Loucy (cell line): ENCODE results near the gene TUBA3D.
A peak's percentile ranks its signal among the peaks of the same experiment; 100 is the strongest.
"Not testable (repeated sequence)": the region's sequence is repeated elsewhere in the genome, so short reads cannot be mapped to it uniquely, and the experiment has no call there.

ENCODE experiments used
- H2AFZ ChIP-seq: fragments of 200-600 bp; sonication (generic); 2 replicates; pipeline ENCODE4 v1.6.0; 2016; ENCODE audit warnings: antibody characterized with exemption, mild to moderate bottlenecking, low read length, moderate library complexity
- H3F3A ChIP-seq: fragments of 200-600 bp; 2 replicates; pipeline ENCODE4 v1.6.0; 2016; ENCODE audit warnings: antibody characterized with exemption, low read depth, mild to moderate bottlenecking
- H3K27me3 ChIP-seq: fragments of 200-600 bp; sonication (generic); 2 replicates; pipeline ENCODE4 v1.6.1; 2014; ENCODE audit warnings: low read length, mild to moderate bottlenecking; ENCODE audit not compliant: insufficient read depth, poor library complexity, severe bottlenecking
- H3K36me3 ChIP-seq: fragments of 200-600 bp; sonication (generic); 2 replicates; pipeline ENCODE4 v1.6.1; 2016; ENCODE audit warnings: low read length; ENCODE audit not compliant: insufficient read depth
- H3K4me1 ChIP-seq: fragments of 200-600 bp; sonication (generic); 2 replicates; pipeline ENCODE4 v1.5.1; 2014; ENCODE audit warnings: low read length, mild to moderate bottlenecking; ENCODE audit not compliant: insufficient read depth, poor library complexity, severe bottlenecking
- H3K4me2 ChIP-seq: fragments of 200-600 bp; sonication (generic); 2 replicates; pipeline ENCODE4 v1.6.0; 2014; ENCODE audit warnings: antibody characterized with exemption, low read length, low read depth, mild to moderate bottlenecking; ENCODE audit not compliant: poor library complexity, severe bottlenecking
- H3K4me3 ChIP-seq: fragments of 200-600 bp; sonication (generic); 2 replicates; pipeline ENCODE4 v1.5.1; 2014; ENCODE audit warnings: low read length, mild to moderate bottlenecking, mixed read lengths; ENCODE audit not compliant: poor library complexity, severe bottlenecking
- H3K79me2 ChIP-seq: fragments of 200-600 bp; sonication (generic); 2 replicates; pipeline ENCODE4 v1.6.1; 2014; ENCODE audit warnings: low read length; ENCODE audit not compliant: insufficient read depth
- H3K9ac ChIP-seq: fragments of 200-600 bp; sonication (generic); 2 replicates; pipeline ENCODE4 v1.6.0; 2014; ENCODE audit warnings: mild to moderate bottlenecking, low read depth, low read length, moderate library complexity; ENCODE audit not compliant: poor library complexity, severe bottlenecking
- H3K9me2 ChIP-seq: fragments of 200-600 bp; sonication (generic); replicated peaks from 2 replicates; pipeline ENCODE4 v1.6.1; 2016; ENCODE audit warnings: low read depth, low read length, mixed read lengths
- H3K9me3 ChIP-seq: fragments of 200-600 bp; sonication (generic); 2 replicates; pipeline ENCODE4 v1.6.1; 2014; ENCODE audit warnings: mild to moderate bottlenecking, antibody characterized with exemption, low read length, low read depth; ENCODE audit not compliant: insufficient read depth
- H4K20me1 ChIP-seq: fragments of 200-600 bp; sonication (generic); 2 replicates; pipeline ENCODE4 v1.6.0; 2014; ENCODE audit warnings: antibody characterized with exemption, low read length, mild to moderate bottlenecking; ENCODE audit not compliant: insufficient read depth, poor library complexity, severe bottlenecking
- CTCF ChIP-seq: fragments of 200-600 bp; sonication (generic); conservative IDR thresholded peaks from 2 replicates; pipeline ENCODE4 v1.5.1; 2014; ENCODE audit warnings: mild to moderate bottlenecking, antibody characterized with exemption, low read length
- EZH2phosphoT487 ChIP-seq: fragments of 200-600 bp; IDR thresholded peaks from 2 replicates; pipeline ENCODE4 v1.6.1; 2018; ENCODE audit warnings: antibody characterized with exemption, mild to moderate bottlenecking, moderate library complexity, borderline replicate concordance

Gene TUBA3D

GRCh38 chr2:131516011-131516410, 40.1 kb downstream of the TUBA3D start:
- Histone ChIP-seq H3K36me3 (peaks cover 21% of the 10 kb centered on the region; the same call in 1 of the 2 replicates), H3K79me2 (no peaks in the 10 kb centered on the region), H3K4me2 (no peak overlapping the region), H2AFZ (no peak overlapping the region), H3K27me3 (no peaks in the 10 kb centered on the region), H3K4me1 (no peaks in the 10 kb centered on the region), H3K9ac (no peak overlapping the region), H3K4me3 (no peak overlapping the region), H3K9me2 (no peaks in the 10 kb centered on the region), H3K9me3 (no peaks in the 10 kb centered on the region), H4K20me1 (no peaks in the 10 kb centered on the region), H3F3A (no peaks in the 10 kb centered on the region)
- no peak for TF ChIP-seq EZH2phosphoT487
- TF ChIP-seq CTCF: no peak

DNA sequence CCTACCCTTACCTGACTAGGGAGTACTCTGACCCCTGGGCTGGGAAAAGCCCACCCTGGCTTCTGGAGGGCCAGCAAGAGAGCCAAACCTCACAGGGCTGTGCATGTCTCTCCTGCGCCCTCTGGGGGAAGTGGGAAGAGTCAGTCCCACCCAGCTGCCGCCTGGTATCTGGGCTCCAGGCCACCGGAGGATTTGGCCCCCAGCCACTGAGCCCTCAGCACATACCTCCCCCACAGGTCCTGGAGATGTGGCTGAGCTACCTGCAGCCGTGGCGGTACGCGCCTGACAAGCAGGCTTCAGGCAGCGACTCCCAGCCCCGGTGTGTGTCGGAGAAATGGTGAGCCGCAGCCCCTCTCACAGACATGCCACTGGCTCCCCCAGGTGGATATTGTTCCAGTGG, 40.7 kb downstream of the TUBA3D start:
- not testable (repeated sequence) for H3F3A ChIP-seq, H3K4me1 ChIP-seq, H3K9ac ChIP-seq, H3K9me2 ChIP-seq, H3K27me3 ChIP-seq, H3K9me3 ChIP-seq, H2AFZ ChIP-seq, H3K4me3 ChIP-seq, H4K20me1 ChIP-seq, H3K79me2 ChIP-seq, H3K4me2 ChIP-seq
- peak; percentile 35 for TF ChIP-seq CTCF
- H3K36me3 ChIP-seq: peaks cover 21% of the 10 kb centered on the region; the same call in 1 of the 2 replicates

DNA sequence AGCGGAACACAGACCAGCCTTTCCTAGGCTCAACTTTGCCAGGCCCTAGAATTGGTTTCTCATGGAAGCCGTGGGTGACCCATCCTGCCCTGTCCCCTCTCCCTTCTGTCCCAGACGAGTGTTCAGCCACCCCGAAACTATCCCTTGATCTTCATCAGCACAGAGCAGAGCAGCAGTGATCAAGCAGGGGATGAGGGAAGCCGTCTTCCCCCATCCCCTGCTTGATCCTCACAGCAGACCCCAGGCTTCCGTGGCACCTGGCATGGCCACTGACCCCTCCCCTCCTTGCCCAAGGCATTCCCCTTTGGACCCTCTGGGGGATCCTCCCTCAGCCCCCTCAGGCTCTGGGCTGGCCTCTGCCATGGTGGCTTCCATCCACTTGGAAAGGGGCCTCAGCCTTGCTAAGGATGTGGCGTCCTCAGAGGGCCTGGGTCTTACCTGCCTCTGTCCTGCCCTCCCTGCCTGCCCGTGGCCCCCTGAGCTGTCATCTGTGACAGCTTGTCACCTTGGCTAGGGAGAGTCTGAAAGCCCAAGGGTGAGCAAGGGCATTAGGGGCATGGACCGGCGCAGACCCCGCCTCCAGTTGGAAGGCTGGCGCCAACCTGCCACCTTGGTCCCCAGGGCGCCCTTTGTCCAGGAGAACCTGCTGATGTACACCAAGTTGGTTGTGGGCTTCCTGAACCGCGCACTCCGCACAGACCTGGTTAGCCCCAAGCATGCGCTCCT, 41.4 kb downstream of the TUBA3D start:
- no peaks in the 10 kb centered on the region for H3K9me2 ChIP-seq
- H3K9me3 ChIP-seq: no peaks in the 10 kb centered on the region
- H3K9ac ChIP-seq: no peak overlapping the region
- peaks cover 23% of the 10 kb centered on the region; the same call in 1 of the 2 replicates for H3K36me3 ChIP-seq
- no peaks in the 10 kb centered on the region for H3K79me2 ChIP-seq
- no peak for TF ChIP-seq EZH2phosphoT487
- no peak for TF ChIP-seq CTCF
- no peaks in the 10 kb centered on the region for H3F3A ChIP-seq
- no peaks in the 10 kb centered on the region for H3K4me1 ChIP-seq
- no peak overlapping the region for H3K4me2 ChIP-seq
- no peak overlapping the region for H2AFZ ChIP-seq
- no peaks in the 10 kb centered on the region for H3K27me3 ChIP-seq
- no peaks in the 10 kb centered on the region for H4K20me1 ChIP-seq
- H3K4me3 ChIP-seq: no peak overlapping the region

DNA sequence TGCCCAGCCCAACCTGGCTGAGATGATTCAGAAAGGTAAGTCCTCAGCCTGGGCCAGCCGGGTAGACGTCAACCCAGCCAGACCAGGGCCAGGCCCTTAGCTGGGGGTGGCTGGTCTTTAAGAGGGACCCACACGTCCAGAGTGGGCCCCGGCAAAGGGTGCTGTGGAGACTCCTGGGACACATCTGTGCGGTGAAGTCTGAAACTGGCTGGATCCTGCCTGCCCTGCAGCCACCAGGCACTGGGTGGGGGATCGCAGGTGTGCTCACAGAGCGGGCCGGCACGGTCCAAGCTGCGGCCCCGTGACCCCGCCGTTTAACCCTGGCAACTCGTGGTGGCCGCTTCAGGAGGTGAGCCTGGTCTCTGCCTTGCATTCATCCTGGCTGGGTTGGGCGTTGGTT, 41.9 kb downstream of the TUBA3D start:
- peaks cover 18% of the 10 kb centered on the region; the same call in 1 of the 2 replicates for H3K36me3 ChIP-seq
- H3K9ac ChIP-seq, H3K79me2 ChIP-seq, H3K27me3 ChIP-seq, H3K9me2 ChIP-seq, H3K4me2 ChIP-seq, H4K20me1 ChIP-seq, H3F3A ChIP-seq, H3K9me3 ChIP-seq, H3K4me1 ChIP-seq, H2AFZ ChIP-seq, H3K4me3 ChIP-seq: not testable (repeated sequence)

GRCh38 chr2:131518531-131518930, 42.6 kb downstream of the TUBA3D start:
- peaks cover 18% of the 10 kb centered on the region; the same call in 1 of the 2 replicates for H3K36me3 ChIP-seq
- H3K4me2 ChIP-seq, H3K79me2 ChIP-seq, H3K4me3 ChIP-seq, H4K20me1 ChIP-seq, H2AFZ ChIP-seq, H3F3A ChIP-seq, H3K9me2 ChIP-seq, H3K9me3 ChIP-seq, H3K27me3 ChIP-seq, H3K4me1 ChIP-seq, H3K9ac ChIP-seq: not testable (repeated sequence)
